ENCODE data around the gene CACNA1A.

- TF ChIP-seq POLR2A (IDR thresholded peaks at IDR 0.05; ENCODE audit: low read depth, low read length) (no peak), CTCF (conservative IDR thresholded peaks at IDR 0.05; ENCODE audit: low read depth, low read length) (no peak)
Observed at GRCh38 chr19:13461536-13461935, 44.7 kb downstream of the CACNA1A start.

Measured in IMR-90 (cell line).